Dendritic cell treated with granulocyte-macrophage colony-stimulating factor and Interleukin-4, amounts not matched to agents 40 ng/mL and 50 ng/mL, for 4 days (primary cell): ENCODE results near the gene ARAP2.

ENCODE experiments used
- H3K27ac Mint-ChIP-seq: one replicate; pipeline ENCODE4 v1.8.0; 2022; ENCODE audit warnings: mild to moderate bottlenecking, mixed read lengths
- H3K27me3 Mint-ChIP-seq: one replicate; pipeline ENCODE4 v1.8.0; 2022; ENCODE audit warnings: mild to moderate bottlenecking, mixed read lengths
- H3K36me3 Mint-ChIP-seq: one replicate; pipeline ENCODE4 v1.8.0; 2022; ENCODE audit warnings: low read depth, mixed read lengths
- H3K4me1 Mint-ChIP-seq: one replicate; pipeline ENCODE4 v1.8.0; 2022; ENCODE audit warnings: low read depth, mixed read lengths
- H3K4me3 Mint-ChIP-seq: one replicate; pipeline ENCODE4 v1.8.0; 2022; ENCODE audit warnings: mild to moderate bottlenecking, moderate library complexity, mixed read lengths
- H3K9me3 Mint-ChIP-seq: one replicate; pipeline ENCODE4 v1.8.0; 2022; ENCODE audit warnings: mixed read lengths
- intact Hi-C: fragments of 100-400 bp; cut with micrococcal nuclease; formaldehyde crosslinking; loops from one replicate; pipeline ENCODE4 v1.15.0; 2022

Gene ARAP2

GRCh38 chr4:36218121-36218520 is 26.2 kb downstream of the ARAP2 start:
- H3K9me3 Mint-ChIP-seq = no peaks in the 10 kb centered on the region
- no peak overlapping the region for H3K27ac Mint-ChIP-seq
- no peaks in the 10 kb centered on the region for H3K27me3 Mint-ChIP-seq
- intact Hi-C loops = no loop called here
- peaks cover 25% of the 10 kb centered on the region for H3K4me1 Mint-ChIP-seq
- no peak overlapping the region for H3K4me3 Mint-ChIP-seq
- H3K36me3 Mint-ChIP-seq = peaks cover 17% of the 10 kb centered on the region

GRCh38 chr4:36215627-36216026 is 28.7 kb downstream of the ARAP2 start:
- Mint-ChIP-seq H3K36me3 (peaks cover 29% of the 10 kb centered on the region), H3K4me1 (peaks cover 20% of the 10 kb centered on the region), H3K27ac (no peak overlapping the region), H3K27me3 (no peaks in the 10 kb centered on the region), H3K4me3 (no peak overlapping the region), H3K9me3 (no peaks in the 10 kb centered on the region)
- intact Hi-C loops = no loop called here

- H3K36me3 Mint-ChIP-seq = peaks cover 34% of the 10 kb centered on the region
- H3K27ac Mint-ChIP-seq = no peak overlapping the region
- H3K4me1 Mint-ChIP-seq = peaks cover 20% of the 10 kb centered on the region
- intact Hi-C loops = no loop called here
- H3K27me3 Mint-ChIP-seq = no peaks in the 10 kb centered on the region
- H3K9me3 Mint-ChIP-seq = no peaks in the 10 kb centered on the region
- no peak overlapping the region for H3K4me3 Mint-ChIP-seq
Measured at GRCh38 chr4:36214735-36215485, 29.4 kb downstream of the ARAP2 start.

GRCh38 chr4:36213977-36214376 is 30.3 kb downstream of the ARAP2 start:
- intact Hi-C loops = no loop called here
- peaks cover 37% of the 10 kb centered on the region for H3K36me3 Mint-ChIP-seq
- no peak overlapping the region for H3K27ac Mint-ChIP-seq
- no peaks in the 10 kb centered on the region for H3K27me3 Mint-ChIP-seq
- peaks cover 14% of the 10 kb centered on the region for H3K4me1 Mint-ChIP-seq
- H3K4me3 Mint-ChIP-seq = no peak overlapping the region
- H3K9me3 Mint-ChIP-seq = no peaks in the 10 kb centered on the region

- H3K9me3 Mint-ChIP-seq = no peaks in the 10 kb centered on the region
- H3K27me3 Mint-ChIP-seq = no peaks in the 10 kb centered on the region
- H3K36me3 Mint-ChIP-seq = peaks cover 57% of the 10 kb centered on the region
- intact Hi-C loops = no loop called here
- H3K4me3 Mint-ChIP-seq = no peak overlapping the region
- H3K4me1 Mint-ChIP-seq = peaks cover 15% of the 10 kb centered on the region
- H3K27ac Mint-ChIP-seq = no peak overlapping the region
Measured at GRCh38 chr4:36211084-36211483, 33.2 kb downstream of the ARAP2 start.

- Mint-ChIP-seq H3K36me3 (peaks cover 59% of the 10 kb centered on the region), H3K4me3 (no peak overlapping the region), H3K9me3 (no peaks in the 10 kb centered on the region), H3K27ac (no peak overlapping the region), H3K4me1 (peaks cover 17% of the 10 kb centered on the region), H3K27me3 (no peaks in the 10 kb centered on the region)
- intact Hi-C loops = no loop called here
Measured at GRCh38 chr4:36209941-36210649, 34.2 kb downstream of the ARAP2 start.

- intact Hi-C loops = no loop called here
- H3K9me3 Mint-ChIP-seq = no peaks in the 10 kb centered on the region
- H3K4me1 Mint-ChIP-seq = peaks cover 17% of the 10 kb centered on the region
- H3K4me3 Mint-ChIP-seq = no peak overlapping the region
- no peak overlapping the region for H3K27ac Mint-ChIP-seq
- H3K36me3 Mint-ChIP-seq = peaks cover 68% of the 10 kb centered on the region
- H3K27me3 Mint-ChIP-seq = no peaks in the 10 kb centered on the region
Measured at GRCh38 chr4:36208893-36209473, 35.3 kb downstream of the ARAP2 start.

- intact Hi-C loops = no loop called here
- H3K36me3 Mint-ChIP-seq = peaks cover 71% of the 10 kb centered on the region
- H3K27ac Mint-ChIP-seq = peak overlapping the region; percentile 39
Measured at GRCh38 chr4:36207831-36208520, 36.3 kb downstream of the ARAP2 start.

GRCh38 chr4:36207367-36207766 is 36.9 kb downstream of the ARAP2 start:
- H3K27me3 Mint-ChIP-seq = no peaks in the 10 kb centered on the region
- H3K36me3 Mint-ChIP-seq = peaks cover 71% of the 10 kb centered on the region
- intact Hi-C loops = no loop called here
- no peaks in the 10 kb centered on the region for H3K9me3 Mint-ChIP-seq
- no peak overlapping the region for H3K27ac Mint-ChIP-seq
- no peak overlapping the region for H3K4me3 Mint-ChIP-seq
- H3K4me1 Mint-ChIP-seq = peaks cover 17% of the 10 kb centered on the region

More at GRCh38 chr4:36207831-36208520, 36.3 kb downstream of the ARAP2 start:
- Mint-ChIP-seq H3K27me3 (no peaks in the 10 kb centered on the region), H3K4me3 (no peak overlapping the region), H3K4me1 (peaks cover 17% of the 10 kb centered on the region), H3K9me3 (no peaks in the 10 kb centered on the region)

GRCh38 chr4:36206603-36207311 is 37.6 kb downstream of the ARAP2 start:
- intact Hi-C loops = no loop called here
- Mint-ChIP-seq H3K4me3 (no peak overlapping the region), H3K4me1 (peaks cover 17% of the 10 kb centered on the region), H3K27me3 (no peaks in the 10 kb centered on the region), H3K27ac (peak overlapping the region; percentile 2), H3K9me3 (no peaks in the 10 kb centered on the region), H3K36me3 (peaks cover 71% of the 10 kb centered on the region)

GRCh38 chr4:36206012-36206411 is 38.3 kb downstream of the ARAP2 start:
- intact Hi-C loops = no loop called here
- no peaks in the 10 kb centered on the region for H3K27me3 Mint-ChIP-seq
- peaks cover 17% of the 10 kb centered on the region for H3K4me1 Mint-ChIP-seq
- H3K36me3 Mint-ChIP-seq = peaks cover 67% of the 10 kb centered on the region
- no peaks in the 10 kb centered on the region for H3K9me3 Mint-ChIP-seq
- H3K4me3 Mint-ChIP-seq = no peak overlapping the region
- peak overlapping the region; percentile 2 for H3K27ac Mint-ChIP-seq

GRCh38 chr4:36198861-36199260 is 45.5 kb downstream of the ARAP2 start:
- H3K4me3 Mint-ChIP-seq = no peak overlapping the region
- no peak overlapping the region for H3K27ac Mint-ChIP-seq
- H3K36me3 Mint-ChIP-seq = peaks cover 50% of the 10 kb centered on the region
- peaks cover 5% of the 10 kb centered on the region for H3K4me1 Mint-ChIP-seq
- H3K9me3 Mint-ChIP-seq = no peaks in the 10 kb centered on the region
- no peaks in the 10 kb centered on the region for H3K27me3 Mint-ChIP-seq
- intact Hi-C loops = no loop called here

- intact Hi-C loops = no loop called here
- H3K9me3 Mint-ChIP-seq = no peaks in the 10 kb centered on the region
- H3K27me3 Mint-ChIP-seq = no peaks in the 10 kb centered on the region
- H3K4me1 Mint-ChIP-seq = peaks cover 5% of the 10 kb centered on the region
- no peak overlapping the region for H3K27ac Mint-ChIP-seq
- peaks cover 46% of the 10 kb centered on the region for H3K36me3 Mint-ChIP-seq
- H3K4me3 Mint-ChIP-seq = no peak overlapping the region
Measured at GRCh38 chr4:36198068-36198808, 46.1 kb downstream of the ARAP2 start.
